Mammary epithelial cell (primary cell): ENCODE results near the gene GPR158.

Experiments used
- CTCF ChIP-seq, 2 donors: IDR thresholded peaks in 1 of 2; conservative IDR thresholded peaks in 1 of 2; 2 replicates each; pipeline ENCODE4 v1.5.1; 2011 to 2012; ENCODE audit warnings: inconsistent platforms in 2 of 2, low read length in 2 of 2, mild to moderate bottlenecking in 2 of 2, control low read depth in 1 of 2, low read depth in 1 of 2; ENCODE audit not compliant: insufficient read depth in 1 of 2; ENCODE audit errors: extremely low read depth in 1 of 2
- EZH2 ChIP-seq: IDR thresholded peaks from 2 replicates; pipeline ENCODE4 v1.6.1; 2012; ENCODE audit warnings: low read length, inconsistent platforms, borderline replicate concordance

DNA sequence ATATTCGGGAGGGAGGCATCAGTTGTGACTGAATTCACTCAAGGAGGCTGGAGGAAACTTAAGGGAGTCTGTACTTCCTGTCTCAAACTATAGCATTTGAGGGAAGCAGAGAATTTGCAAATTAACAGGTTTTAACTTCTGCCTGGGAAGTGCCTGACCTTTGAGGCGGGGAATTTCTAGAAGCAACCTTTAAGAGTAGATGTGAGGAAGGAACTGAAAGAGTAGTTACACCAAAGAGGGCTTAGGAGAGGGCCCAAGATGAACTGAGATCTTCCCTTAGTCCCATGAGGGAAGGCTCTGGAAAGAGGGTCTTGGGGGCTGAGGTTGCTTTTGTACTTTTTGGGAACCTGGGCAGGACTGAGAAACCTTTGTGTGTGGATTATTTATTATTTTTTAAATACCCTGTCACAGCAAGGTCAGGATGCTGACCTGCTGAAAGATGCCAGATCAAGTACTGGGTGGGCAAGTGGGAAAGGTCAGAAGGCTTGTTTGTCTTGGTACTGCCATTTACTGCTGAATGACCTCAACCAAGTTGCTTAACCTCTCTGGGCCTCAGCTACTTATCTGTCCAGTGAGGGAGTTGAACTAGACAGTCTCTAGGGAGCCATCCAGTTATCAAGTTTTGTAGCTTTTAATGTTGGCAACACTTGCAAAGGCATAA, 2.4 kb downstream of the GPR158 start:
- TF ChIP-seq CTCF (conservative IDR thresholded peaks at IDR 0.05 in 1 of 2, IDR thresholded peaks at IDR 0.05 in 1 of 2; ENCODE audit: extremely low read depth in 1 of 2, insufficient read depth in 1 of 2, low read depth in 1 of 2, low read length in 2 of 2) (no peak), EZH2 (no peak)
